ENCODE results near the gene DPP3. TPM values are rescaled to one million over a fixed set of nuclear protein-coding genes. Genes with fewer than 3 reads are reported as not detected.

The DPP3 gene
- total RNA-seq, 2 experiments from 2014 or later = 73.3 to 79.1 TPM

- DNase-seq (no peak), ATAC-seq (no peak)
- CTCF ChIA-PET = interaction anchor here (1.2 kb wide), 1 partner anchor 89 kb away, joined by 3 read pairs; the partner anchor contains the start of gene RBM4
- Mint-ChIP-seq H3K27ac (no peak overlapping the region), H3K9me3 (ENCODE audit: insufficient read depth) (no peaks in the 10 kb centered on the region), H3K4me1 (ENCODE audit: low read depth) (peaks cover 15% of the 10 kb centered on the region), H3K27me3 (ENCODE audit: low read depth) (peaks cover 19% of the 10 kb centered on the region), H3K36me3 (ENCODE audit: low read depth) (no peaks in the 10 kb centered on the region), H3K4me3 (no peak overlapping the region)
- POLR2A ChIA-PET = interaction anchor here (0.8 kb wide), 1 partner anchor 129 kb away, joined by 4 read pairs; no protein-coding TSS in a partner anchor
These were observed 68.8 kb downstream of the DPP3 start for GRCh38 chr11:66548774-66549630.

DNA sequence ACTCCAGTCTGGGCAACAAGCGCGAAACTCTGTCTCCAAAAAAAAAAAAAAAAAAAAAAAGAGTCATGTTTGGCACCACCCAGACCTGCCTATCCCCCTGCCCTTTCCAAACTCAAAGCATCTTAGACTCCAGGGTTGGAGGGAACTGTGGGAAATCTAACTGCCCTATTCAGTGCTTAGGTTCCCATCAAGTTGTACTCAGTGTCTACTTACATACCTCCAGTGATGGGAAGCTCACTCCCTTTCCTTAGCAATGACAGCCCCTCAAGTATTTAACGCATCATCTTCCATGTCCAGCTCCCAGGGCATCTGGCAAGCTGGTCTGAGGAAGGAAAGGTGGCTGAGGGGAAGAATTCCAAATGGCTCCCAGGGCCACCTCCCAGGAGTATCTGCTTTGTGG lies 69.5 kb downstream of the DPP3 start:
- DNase-seq (no peak), ATAC-seq (no peak)
- Mint-ChIP-seq H3K9me3 (ENCODE audit: insufficient read depth) (no peaks in the 10 kb centered on the region), H3K27ac (no peak overlapping the region), H3K4me1 (ENCODE audit: low read depth) (peaks cover 10% of the 10 kb centered on the region), H3K27me3 (ENCODE audit: low read depth) (peaks cover 19% of the 10 kb centered on the region), H3K4me3 (no peak overlapping the region), H3K36me3 (ENCODE audit: low read depth) (no peaks in the 10 kb centered on the region)
- CTCF ChIA-PET = interaction anchor here (1.2 kb wide), 1 partner anchor 89 kb away, joined by 3 read pairs; the partner anchor contains the start of gene RBM4
- POLR2A ChIA-PET = interaction anchor here (0.6 to 0.8 kb wide), 2 partner anchors 62 to 129 kb away, joined by 3 to 4 read pairs; no protein-coding TSS in a partner anchor

- Mint-ChIP-seq H3K27ac (no peak overlapping the region), H3K4me1 (ENCODE audit: low read depth) (peaks cover 7% of the 10 kb centered on the region), H3K4me3 (no peak overlapping the region), H3K36me3 (ENCODE audit: low read depth) (no peaks in the 10 kb centered on the region), H3K27me3 (ENCODE audit: low read depth) (peaks cover 19% of the 10 kb centered on the region), H3K9me3 (ENCODE audit: insufficient read depth) (no peaks in the 10 kb centered on the region)
- CTCF ChIA-PET = no interaction called here
- no peak for ATAC-seq
- POLR2A ChIA-PET = no interaction called here
- DNase-seq = no peak
These were observed 70.7 kb downstream of the DPP3 start for GRCh38 chr11:66550887-66551286.

- ATAC-seq (no peak), DNase-seq (no peak)
- ChIA-PET CTCF (no interaction called here), POLR2A (interaction anchor here (0.9 kb wide), 2 partner anchors 63 to 124 kb away, joined by 3 read pairs; no protein-coding TSS in a partner anchor)
- H3K9me3 Mint-ChIP-seq (ENCODE audit: insufficient read depth) = no peaks in the 10 kb centered on the region
- H3K27ac Mint-ChIP-seq = no peak overlapping the region
- no peaks in the 10 kb centered on the region for H3K4me1 Mint-ChIP-seq (ENCODE audit: low read depth)
- H3K4me3 Mint-ChIP-seq = no peak overlapping the region
- no peaks in the 10 kb centered on the region for H3K36me3 Mint-ChIP-seq (ENCODE audit: low read depth)
- H3K27me3 Mint-ChIP-seq (ENCODE audit: low read depth) = peaks cover 12% of the 10 kb centered on the region
These were observed 74.4 kb downstream of the DPP3 start for GRCh38 chr11:66554602-66555001.

DNA sequence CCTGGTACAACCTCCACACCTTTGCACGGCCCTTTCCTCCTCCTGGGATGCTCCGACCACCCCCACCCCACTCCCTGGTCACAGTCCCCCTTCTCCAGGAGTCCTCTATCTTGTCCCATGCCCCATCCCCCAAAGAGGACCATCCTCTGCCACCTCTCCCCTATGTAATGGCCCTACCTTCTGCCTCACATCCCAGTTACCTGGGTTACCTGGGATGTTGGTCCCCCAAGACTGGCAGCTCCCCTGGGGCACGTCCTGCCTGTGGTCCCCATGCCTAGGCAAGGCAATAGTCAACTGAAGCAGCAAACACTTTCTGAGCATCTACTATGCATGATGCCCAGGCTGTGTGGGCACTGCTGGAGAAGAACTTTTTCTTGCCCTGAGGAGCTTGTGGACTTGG lies 75.2 kb downstream of the DPP3 start:
- DNase-seq = no peak
- ChIA-PET CTCF (interaction anchor here (0.8 kb wide), 1 partner anchor 167 kb away, joined by 3 read pairs; no protein-coding TSS in a partner anchor), POLR2A (interaction anchor here (0.6 to 0.9 kb wide), 2 partner anchors 10 to 123 kb away, joined by 3 read pairs; no protein-coding TSS in a partner anchor)
- Mint-ChIP-seq H3K27ac (peak overlapping the region; percentile 52), H3K9me3 (ENCODE audit: insufficient read depth) (no peaks in the 10 kb centered on the region), H3K4me1 (ENCODE audit: low read depth) (no peaks in the 10 kb centered on the region), H3K4me3 (no peak overlapping the region), H3K36me3 (ENCODE audit: low read depth) (no peaks in the 10 kb centered on the region), H3K27me3 (ENCODE audit: low read depth) (peaks cover 5% of the 10 kb centered on the region)
- ATAC-seq = no peak

DNA sequence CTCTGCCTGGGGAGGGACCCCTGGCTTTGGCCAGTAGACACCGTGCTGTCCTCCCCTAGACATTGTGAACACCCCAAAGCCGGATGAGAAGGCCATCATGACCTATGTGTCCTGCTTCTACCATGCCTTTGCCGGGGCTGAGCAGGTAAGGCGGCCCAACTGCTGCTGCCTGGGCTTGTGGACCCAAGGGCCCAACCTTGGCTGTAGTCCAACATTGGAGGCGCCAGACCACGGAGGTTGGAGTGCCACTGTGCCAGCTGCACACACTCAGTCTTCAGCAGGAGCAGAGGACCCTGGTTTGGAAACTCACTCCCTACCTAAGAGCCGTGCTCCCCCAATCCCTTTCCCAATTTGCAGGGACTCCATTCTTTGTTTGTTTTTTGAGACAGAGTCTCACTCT lies 75.9 kb downstream of the DPP3 start:
- Mint-ChIP-seq H3K36me3 (ENCODE audit: low read depth) (no peaks in the 10 kb centered on the region), H3K27me3 (ENCODE audit: low read depth) (peaks cover 3% of the 10 kb centered on the region), H3K4me3 (no peak overlapping the region), H3K9me3 (ENCODE audit: insufficient read depth) (no peaks in the 10 kb centered on the region), H3K4me1 (ENCODE audit: low read depth) (no peaks in the 10 kb centered on the region), H3K27ac (no peak overlapping the region)
- ChIA-PET CTCF (no interaction called here), POLR2A (no interaction called here)
- no peak for DNase-seq
- ATAC-seq = no peak

DNA sequence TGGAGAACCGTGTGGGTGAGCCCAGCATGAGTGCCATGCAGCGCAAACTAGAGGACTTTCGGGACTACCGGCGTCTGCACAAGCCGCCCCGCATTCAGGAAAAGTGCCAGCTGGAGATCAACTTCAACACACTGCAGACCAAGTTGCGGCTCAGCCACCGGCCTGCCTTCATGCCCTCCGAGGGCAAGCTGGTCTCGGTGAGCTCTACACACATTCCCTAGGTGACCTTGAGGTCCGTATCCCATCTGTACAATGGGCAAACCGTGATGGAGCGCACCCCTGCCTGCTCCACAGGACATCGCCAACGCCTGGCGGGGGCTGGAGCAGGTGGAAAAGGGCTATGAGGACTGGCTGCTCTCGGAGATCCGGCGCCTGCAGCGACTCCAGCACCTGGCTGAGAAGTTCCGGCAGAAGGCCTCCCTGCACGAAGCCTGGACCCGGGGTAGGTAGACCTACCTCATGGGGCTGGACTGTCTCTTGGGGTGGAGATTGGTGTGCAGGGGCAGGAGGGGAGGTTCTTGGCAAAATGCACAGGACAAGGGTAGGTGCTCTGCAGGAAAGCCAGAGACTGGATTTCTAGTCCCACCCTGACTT lies 77.6 kb downstream of the DPP3 start:
- DNase-seq = no peak
- no peaks in the 10 kb centered on the region for H3K4me1 Mint-ChIP-seq (ENCODE audit: low read depth)

More for the DNA sequence above, 77.6 kb downstream of the DPP3 start:
- H3K36me3 Mint-ChIP-seq (ENCODE audit: low read depth) = no peaks in the 10 kb centered on the region
- POLR2A ChIA-PET = no interaction called here
- peaks cover 3% of the 10 kb centered on the region for H3K27me3 Mint-ChIP-seq (ENCODE audit: low read depth)
- H3K4me3 Mint-ChIP-seq = no peak overlapping the region
- CTCF ChIA-PET = no interaction called here
- no peaks in the 10 kb centered on the region for H3K9me3 Mint-ChIP-seq (ENCODE audit: insufficient read depth)
- no peak for ATAC-seq
- H3K27ac Mint-ChIP-seq = no peak overlapping the region

Other genes with a start within 250 kb of the DPP3 start
- gene KLC2, start 222.7 kb upstream of the DPP3 start, total RNA-seq = 10 to 100 TPM; 53.5 to 59.8 TPM
- gene RAB1B, start 211.8 kb upstream of the DPP3 start, total RNA-seq = 100 to 1,000 TPM; 160 to 170 TPM
- gene CNIH2, start 202.3 kb upstream of the DPP3 start, total RNA-seq = 1 to 10 TPM; 2.7 to 3.6 TPM
- 10 to 100 TPM; 46.6 to 58.6 TPM for gene YIF1A, start 191.3 kb upstream of the DPP3 start, total RNA-seq
- not detected for gene TMEM151A, start 188.5 kb upstream of the DPP3 start, total RNA-seq
- gene CD248, start 163.4 kb upstream of the DPP3 start, total RNA-seq = 10 to 100 TPM; 79.5 to 80.8 TPM
- 1 to 10 TPM; 1.3 TPM for gene RIN1, start 144.0 kb upstream of the DPP3 start, total RNA-seq
- 10 to 100 TPM; 53.2 to 57.1 TPM for gene BRMS1, start 135.3 kb upstream of the DPP3 start, total RNA-seq
- gene B4GAT1, start 132.8 kb upstream of the DPP3 start, total RNA-seq = 1 to 10 TPM; 7.6 TPM
- 10 to 100 TPM; 10.0 to 11.1 TPM for gene SLC29A2, start 108.7 kb upstream of the DPP3 start, total RNA-seq
- gene NPAS4, start 59.4 kb upstream of the DPP3 start, total RNA-seq = under 1 TPM; 0.18 to 0.34 TPM
- gene MRPL11, start 41.6 kb upstream of the DPP3 start, total RNA-seq = 100 to 1,000 TPM in 1 of 2 experiments, 10 to 100 TPM in 1; 93.7 to 100 TPM
- gene PELI3, start 13.5 kb upstream of the DPP3 start, total RNA-seq = 1 to 10 TPM; 5.1 to 5.8 TPM
- 10 to 100 TPM; 10.6 to 14.0 TPM for gene BBS1, start 30.2 kb downstream of the DPP3 start, total RNA-seq
- 10 to 100 TPM; 15.5 to 15.9 TPM for gene ZDHHC24, start 65.6 kb downstream of the DPP3 start, total RNA-seq
- not detected for gene ACTN3, start 66.5 kb downstream of the DPP3 start, total RNA-seq
- under 1 TPM; 0.70 to 0.90 TPM for gene CTSF, start 88.2 kb downstream of the DPP3 start, total RNA-seq
- gene CCDC87, start 112.6 kb downstream of the DPP3 start, total RNA-seq = under 1 TPM; 0.55 to 0.70 TPM
- 10 to 100 TPM; 29.3 to 32.5 TPM for gene CCS, start 112.8 kb downstream of the DPP3 start, total RNA-seq
- gene RBM14, start 136.2 kb downstream of the DPP3 start, total RNA-seq = 100 to 1,000 TPM; 168 to 182 TPM
- gene RBM4, start 158.3 kb downstream of the DPP3 start, total RNA-seq = 100 to 1,000 TPM; 118 to 121 TPM
- 10 to 100 TPM; 18.7 to 21.5 TPM for gene RBM4B, start 197.5 kb downstream of the DPP3 start, total RNA-seq
- under 1 TPM in 1 of 2 experiments, not detected in 1; 0.31 TPM for gene SPTBN2, start 248.8 kb downstream of the DPP3 start, total RNA-seq